Fibroblast of the conjunctiva (primary cell): ENCODE data around the gene ADAM8.

ENCODE experiments used
- DNase-seq: peaks from one replicate; pipeline ENCODE4 v3.0.0-alpha.2; 2010; ENCODE audit warnings: low read depth

ADAM8 gene

DNA sequence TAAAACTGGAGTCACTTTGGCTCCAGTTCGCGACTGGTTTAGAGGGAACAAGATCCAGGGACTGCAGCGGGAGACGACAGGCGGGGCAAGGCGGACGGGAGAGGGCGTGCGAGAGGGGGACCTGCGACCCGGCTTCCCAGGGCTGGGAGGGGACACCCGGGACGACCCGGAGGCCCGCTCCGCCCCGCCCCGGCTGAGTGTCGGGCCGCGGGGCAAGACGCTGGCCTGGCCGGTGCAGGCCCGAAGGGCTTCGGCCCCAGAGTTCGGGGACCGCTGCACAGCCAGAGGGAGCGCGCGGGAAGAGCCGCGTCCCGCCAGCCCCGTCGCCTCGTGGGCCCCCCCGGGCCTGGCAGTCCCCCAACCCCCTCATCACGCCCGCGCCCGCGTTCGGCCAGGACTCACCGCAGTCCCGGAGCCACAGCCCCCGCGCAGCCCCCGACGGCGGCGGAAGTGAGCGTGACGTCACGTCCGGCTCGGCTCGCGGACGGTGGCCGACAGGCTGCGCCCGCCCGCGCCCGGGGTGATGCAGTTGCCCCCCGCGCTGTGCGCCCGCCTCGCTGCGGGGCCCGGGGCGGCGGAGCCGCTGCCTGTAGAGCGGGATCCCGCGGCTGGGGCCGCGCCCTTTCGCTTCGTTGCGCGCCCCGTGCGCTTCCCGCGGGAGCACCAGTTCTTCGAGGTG, 31.9 kb upstream of the ADAM8 start, which contains the start of the genes TUBGCP2 and ZNF511:
TSS of gene TUBGCP2 (minus strand) at position 452 of the 679 bp plus-strand sequence. CDS start 5,931 bp downstream, outside the sequence.
TSS of gene ZNF511 (plus strand) at position 494 of the 679 bp plus-strand sequence. CDS start at position 524, 30 bp downstream.
- DNase-seq = peak; percentile 47

DNA sequence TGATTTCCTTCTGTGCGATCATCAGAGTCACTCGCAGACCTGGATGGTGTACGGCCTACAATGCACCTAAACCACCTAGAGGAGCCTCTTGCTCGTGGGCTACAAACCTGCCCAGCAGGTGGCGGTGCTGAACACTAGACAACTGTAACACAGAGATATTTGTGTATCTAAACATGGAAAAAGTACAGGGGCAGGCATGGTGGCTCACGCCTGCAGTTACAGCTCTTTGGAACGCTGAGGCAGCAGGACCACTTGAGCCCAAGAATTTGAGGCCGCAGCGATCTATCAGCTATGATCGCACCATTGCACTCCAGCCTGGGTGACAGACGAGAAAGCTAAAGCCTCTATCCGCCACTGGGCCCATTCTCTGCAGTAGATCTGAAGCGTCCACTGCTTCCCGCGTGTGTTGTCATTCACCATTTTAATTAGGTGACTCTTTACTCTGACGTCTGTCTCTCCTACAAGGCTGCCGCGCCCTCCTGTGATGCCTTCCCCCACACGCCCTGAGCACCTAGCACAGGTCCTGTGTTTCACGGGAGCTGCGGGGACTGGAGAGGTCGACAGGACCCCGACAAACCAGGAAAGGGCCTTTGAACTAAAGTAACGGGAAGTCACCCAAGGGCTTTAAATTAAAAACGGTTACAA, 31.2 kb upstream of the ADAM8 start:
- DNase-seq = peak; percentile 28

DNA sequence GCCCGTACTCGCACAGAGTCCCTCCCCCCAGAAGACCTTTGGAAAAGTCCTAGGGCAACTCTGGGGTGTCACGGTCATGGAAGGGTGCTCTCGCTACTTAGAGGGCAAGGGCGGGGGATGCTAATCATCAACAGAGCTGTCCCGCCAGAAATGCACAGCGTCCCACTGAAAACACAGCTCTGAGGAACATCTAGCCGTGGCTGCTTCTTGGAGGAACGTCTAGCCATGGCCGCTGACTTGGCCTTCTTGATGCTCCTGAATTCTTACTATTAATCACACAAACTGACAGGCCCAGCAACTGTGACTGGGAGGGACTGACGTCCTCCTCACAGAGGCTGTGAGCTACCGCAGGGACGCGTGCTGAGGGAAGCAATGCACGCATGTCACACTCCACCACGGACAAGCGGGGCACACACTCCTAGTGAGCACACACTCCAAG, 30.3 kb upstream of the ADAM8 start:
- no peak for DNase-seq

DNA sequence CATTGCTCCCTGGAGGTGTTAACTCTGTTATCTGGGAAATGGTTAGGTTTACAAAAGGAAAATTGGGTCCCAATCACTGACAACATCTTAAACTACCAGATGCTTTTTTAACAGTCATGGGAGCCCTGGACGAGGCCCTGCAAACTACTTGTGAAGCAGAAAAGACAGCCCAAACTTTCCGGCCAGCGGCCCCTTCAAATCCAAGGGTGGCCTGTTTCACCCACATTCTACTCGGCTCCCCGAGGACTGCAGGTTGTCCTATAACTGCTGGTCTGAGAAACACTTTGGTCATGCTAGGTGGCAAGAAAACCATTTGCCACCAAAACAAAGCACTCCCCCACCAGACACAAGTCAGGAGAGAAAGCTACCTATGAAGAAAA, 29.4 kb upstream of the ADAM8 start:
- no peak for DNase-seq

DNA sequence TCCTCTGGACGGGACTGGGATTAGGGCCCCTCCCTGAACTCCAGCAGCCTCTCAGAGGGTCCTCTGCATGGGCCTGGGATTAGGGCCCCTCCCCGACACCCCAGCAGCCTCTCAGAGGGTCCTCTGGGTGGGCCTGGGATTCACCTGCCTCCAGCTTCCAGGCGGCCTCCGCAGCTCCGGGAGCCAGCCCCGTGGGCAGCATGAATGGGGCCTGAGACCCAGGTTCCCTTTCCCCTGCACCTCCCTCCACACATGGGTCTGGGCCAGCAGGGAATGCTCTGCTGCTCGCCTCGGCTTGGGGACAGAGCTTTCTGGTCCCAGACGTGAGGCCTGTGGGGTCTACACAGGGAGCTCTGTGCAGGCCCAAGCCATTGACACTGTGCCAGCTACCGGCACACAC, 26.5 kb upstream of the ADAM8 start:
- no peak for DNase-seq

DNA sequence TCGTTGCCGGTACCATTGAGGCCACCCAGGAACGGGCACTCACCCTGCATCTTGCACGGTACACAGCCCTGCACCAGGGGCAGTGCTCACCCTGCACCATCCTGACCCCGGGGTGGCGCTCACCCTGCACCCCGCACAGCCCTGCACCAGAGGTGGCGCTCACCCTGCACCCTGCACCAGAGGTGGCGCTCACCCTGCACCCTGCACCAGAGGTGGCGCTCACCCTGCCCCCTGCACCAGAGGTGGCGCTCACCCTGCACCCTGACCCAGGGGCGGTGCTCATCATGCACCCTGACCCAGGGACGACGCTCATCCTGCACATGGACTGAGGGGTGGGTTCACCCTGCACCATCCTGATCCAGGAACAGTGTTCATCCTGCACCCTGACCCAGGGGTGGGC, 25.6 kb upstream of the ADAM8 start:
- DNase-seq = no peak

DNA sequence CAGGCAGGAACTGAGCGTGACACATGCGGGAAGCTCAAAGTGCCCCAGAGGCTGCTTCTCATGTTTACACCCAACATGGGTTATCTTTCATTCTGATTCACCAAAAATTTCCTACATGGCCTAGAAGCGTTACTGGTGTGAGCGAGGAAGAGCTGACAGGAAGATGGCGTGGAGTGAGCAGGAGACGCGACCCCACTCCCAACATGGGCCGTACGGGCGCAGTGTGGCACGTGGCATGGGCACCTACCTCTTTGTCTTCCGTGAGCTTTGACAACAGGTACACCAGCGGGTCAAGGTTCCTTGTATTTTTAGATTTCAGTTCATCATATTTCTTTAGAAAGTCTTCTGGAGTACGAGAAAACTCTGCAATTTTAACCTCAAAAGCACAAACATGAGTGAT, 23.1 kb upstream of the ADAM8 start:
- no peak for DNase-seq

DNA sequence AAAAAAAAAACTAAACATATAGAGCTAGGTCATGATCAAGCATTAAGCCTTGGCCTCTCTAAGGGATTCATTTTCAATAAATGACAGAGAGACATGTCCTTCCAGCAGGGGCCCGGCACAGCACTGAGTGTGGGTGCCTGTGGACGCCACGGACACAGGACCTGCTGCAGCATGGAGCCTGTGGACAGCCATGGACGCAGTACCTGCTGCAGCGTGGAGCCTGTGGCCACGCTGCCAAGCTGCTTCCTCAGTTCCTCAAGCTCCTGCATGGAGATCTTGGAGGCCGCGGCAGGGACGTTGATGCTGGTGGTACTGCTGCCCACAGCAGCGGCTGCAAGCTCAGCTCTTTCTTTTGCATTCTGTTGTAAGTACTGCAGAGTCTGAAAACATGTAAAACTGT, 22.6 kb upstream of the ADAM8 start:
- DNase-seq = no peak

DNA sequence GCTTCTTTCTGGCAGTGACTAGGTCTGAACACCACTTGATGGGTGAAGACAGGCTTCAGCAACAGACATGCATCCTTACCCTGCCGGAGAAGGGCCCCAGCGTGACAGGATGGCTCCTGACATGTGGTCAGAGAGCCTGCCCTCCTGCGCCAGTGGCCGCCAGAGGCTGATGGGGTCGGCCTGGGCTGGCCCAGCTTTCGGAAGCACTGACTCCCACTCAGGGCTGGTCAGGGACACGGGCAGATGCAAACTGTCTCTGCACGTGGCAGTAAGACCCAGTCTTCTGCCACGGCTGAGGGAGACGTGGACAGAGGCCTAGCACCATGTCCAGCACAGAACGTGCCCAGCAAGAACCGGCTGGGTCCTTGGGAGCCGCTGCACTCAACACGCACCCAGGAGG, 21.8 kb upstream of the ADAM8 start:
- no peak for DNase-seq

DNA sequence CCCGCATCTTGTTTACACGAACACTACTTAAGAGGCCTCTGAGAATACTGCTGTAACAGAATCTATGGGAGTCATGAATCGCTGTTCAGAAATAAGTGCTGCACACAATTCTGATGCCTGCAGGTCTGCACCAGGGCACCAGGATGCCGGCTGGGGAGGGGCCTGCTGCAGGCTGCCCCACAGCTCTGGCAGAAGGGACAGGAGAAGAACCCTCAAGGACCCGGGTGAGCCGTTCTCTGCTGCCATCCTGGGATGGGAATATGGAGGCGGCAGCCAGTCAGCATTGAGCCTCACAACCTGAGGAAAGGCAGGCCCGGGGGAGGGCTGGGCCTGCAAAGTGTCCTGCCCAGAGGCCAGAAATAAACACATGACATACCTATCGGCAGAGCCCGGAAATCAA, 20.8 kb upstream of the ADAM8 start:
- no peak for DNase-seq

DNA sequence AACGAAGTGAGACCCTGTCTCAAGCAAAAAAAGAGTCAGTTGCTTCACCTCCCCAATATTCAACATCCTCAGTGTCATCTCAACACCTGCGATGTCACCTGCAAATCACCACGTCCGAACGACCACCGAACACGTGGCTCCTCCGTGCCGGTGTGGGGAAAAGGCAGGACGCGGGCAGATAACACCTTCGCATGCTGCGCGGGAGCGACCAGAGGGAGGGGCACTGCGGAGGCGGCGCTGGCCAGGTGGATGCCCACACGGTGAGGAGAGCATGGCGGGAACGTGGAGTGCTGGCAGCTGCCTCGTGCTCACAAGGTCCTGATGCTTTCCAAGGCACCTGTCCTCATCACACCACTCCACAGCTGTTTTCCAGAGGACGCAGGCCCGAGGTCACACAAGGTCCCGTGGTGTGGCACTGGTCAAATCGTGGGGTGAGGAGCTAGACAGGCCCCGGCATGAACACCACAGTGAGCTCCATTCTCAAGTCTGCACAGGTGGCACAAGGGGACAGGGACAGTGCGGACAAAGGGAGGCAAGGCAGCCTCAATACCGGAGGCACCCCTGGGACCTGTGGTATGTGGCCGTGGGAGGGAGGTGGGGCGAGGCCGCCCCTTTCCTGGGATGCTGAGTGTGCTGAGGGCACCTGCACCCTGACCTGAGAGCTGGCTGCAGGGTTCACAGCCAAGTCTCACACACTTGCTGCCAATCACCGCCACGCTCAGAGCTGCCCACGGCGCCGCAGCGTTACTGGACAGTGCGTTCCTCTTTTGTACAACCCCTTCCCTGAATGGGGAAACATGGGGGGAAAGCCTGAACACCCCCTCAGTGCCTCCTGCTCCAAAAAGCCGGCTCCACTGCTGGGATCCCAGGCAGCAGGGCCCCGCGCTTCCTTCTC, 19.0 kb upstream of the ADAM8 start:
- no peak for DNase-seq

DNA sequence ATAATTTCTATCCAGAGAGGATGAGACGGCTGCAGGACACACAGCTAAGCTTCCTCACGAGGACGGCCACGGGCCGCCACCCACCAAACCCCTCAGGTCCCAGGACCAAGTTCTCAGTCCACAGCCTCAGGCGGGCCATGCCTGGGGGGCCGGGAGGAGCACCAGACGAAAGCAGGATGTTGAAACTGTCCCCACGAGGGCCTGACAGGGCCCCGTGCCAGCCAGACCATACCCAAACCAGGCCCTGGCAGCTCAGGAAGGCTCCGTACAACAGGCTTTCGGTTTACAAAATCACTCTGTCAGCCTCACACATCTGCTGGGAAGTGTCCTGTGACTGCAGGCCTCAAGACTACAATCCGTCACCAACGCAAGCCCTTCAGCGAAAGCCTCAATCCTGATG, 17.5 kb upstream of the ADAM8 start:
- DNase-seq = no peak

DNA sequence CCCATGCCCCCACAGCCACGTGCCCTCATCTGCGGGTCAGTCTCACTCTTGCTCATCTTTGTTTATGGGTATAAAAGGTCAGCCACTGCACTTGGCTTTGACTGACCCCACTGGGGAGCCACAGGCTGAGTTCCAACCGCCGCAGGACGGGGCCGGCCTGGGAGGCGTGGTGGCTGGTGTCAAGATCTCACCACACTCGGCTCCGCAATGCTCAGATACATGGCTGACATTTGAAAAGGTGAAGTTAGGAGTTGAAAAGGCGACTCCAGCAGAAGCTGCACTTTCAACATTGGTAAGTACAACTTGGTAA, 17.1 kb upstream of the ADAM8 start:
- DNase-seq = no peak

DNA sequence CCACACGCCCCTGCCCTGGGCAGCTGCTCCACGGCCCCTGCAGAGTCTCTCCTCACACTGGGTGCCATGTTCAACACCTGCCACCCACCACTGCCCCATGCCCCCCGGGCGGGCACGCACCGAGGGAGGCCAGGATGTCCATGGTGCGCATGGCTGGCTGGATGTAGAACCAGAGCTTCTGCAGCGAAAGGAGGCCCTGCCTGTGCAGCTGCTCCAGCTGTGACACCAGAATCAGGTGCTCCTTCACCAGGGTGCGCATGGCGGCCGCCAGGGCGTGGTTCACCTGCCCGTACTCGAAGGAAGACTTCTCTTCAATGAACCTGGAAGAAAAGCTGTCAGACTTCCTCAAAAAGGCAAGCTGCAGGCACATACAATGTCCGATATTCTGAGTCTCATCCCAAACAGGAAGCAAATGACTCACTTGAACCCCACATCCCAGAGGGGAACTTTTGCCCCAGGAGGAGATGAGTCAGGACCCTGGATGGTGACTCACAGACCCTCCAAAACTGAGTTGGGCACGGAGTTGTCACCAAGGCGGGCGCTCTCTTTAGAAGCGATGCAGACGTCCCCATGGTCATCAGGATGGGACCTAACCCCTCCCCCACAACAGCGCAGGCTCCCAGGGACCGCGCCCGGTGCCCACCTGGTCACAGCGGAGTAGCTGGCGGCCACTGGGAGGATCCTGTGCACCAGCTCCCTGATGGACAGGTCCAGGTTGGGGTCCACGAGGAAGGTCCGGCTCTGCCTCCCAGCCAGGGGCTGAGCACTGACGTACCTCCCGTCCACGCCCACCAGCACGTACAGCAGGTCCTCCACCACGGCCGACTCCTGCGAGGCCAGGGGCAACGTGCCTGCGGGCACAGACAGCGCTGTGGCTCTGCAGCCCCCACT, 16.5 kb upstream of the ADAM8 start:
- DNase-seq = peak; percentile 9

DNA sequence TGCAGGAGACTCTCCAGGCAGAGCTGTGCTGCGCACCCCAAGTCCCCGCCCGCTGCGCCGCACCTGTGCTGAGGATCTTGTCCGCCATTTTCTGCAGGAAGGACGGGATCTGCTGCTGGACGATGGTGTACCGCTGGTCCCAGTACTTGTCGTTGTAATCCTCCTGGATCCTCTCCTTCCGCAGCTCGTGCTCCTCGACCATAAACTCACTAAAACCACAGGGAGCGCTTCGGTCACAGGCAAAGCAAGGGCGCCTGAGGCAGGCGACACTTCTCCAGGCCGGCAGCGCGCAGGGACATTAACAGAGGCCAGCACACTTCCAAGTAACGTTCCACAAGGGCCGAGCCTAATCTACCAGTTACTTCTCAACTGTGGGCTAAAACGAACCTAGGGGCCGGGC, 13.1 kb upstream of the ADAM8 start:
- no peak for DNase-seq

DNA sequence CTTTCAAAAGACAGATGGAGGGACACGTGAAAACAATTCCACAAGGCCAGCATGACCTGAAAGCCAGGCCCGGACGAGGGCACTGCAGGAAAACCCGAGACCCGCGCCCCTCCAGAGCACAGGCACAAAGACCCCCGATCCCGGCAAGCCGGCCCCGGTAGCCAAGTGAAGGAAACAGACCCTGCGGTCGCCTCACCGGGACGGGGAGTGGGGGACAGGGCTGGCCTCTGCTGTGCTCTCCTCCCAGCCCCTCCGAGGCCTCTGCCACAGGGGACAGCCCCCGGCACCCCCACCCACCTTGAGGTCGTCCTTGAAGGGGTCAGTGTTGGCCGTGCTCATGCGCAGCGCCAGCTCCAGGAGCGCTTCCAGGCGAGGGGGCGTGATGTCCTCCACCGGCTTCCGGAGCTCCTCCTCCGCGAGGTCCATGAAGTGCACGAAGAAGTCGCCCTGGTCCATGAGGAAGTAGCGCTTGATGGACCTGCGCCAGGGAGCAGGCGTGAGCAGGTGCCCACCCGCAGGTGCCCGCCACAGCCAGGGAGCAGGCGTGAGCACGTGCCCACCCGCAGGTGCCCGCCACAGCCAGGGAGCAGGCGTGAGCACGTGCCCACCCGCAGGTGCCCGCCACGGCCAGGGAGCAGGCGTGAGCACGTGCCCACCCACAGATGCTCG, 11.3 kb upstream of the ADAM8 start:
- no peak for DNase-seq

DNA sequence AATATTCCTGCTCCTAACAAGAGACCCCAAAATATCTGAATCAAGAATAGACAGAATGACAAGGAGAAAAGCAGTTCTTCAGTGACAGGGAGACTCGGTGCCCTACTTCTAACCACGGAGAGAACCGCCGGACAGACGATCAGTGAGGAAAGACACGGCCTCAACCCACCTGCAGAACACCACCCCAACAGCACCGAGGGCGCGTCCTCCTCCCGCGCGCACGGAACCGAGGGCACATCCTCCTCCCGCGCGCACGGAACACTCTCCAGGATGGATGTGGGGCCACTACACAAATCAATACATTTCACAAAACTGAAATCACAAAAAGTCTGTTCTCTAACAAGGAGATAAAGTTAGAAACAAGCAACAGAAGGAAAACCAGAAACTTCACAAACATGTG, 9.7 kb upstream of the ADAM8 start:
- DNase-seq = no peak

DNA sequence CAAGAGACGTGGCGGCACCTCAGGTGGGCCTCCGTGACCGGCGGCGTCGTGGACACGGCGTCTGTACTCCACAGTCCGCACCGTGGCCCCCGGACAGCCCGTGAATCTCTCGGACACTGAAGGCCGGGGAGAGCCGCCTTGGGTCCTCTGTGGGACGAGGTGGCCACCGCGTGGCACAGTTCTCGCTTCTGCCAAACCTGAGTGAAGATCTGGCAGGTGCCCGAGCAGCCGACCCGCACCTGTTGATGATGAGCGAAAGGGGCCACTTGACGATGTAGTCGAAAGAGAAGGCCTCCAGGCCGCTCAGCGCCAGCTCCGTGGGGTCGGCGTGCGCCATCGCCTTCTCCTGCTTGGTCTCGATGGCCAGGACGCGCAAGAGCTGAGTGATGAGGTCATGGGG, 8.5 kb upstream of the ADAM8 start:
- DNase-seq = no peak

DNA sequence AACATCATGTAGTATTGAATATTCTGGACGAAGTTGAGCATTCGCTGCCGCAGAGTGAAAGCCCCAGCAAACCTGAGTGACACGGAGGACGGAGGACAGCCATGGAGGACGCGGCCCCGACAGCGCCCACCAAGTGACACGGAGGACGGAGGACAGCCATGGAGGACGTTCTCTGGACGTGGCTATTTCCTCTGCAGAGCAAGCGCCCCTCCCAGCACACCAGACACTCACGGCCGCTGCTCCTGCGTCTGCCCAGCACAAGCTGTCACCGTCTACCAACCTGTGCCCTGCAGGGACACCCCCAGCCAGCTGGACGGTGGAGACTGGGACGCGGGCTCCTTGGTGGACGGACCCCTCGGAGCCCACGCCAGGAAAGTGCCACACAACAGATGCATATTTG, 7.3 kb upstream of the ADAM8 start:
- DNase-seq = no peak

DNA sequence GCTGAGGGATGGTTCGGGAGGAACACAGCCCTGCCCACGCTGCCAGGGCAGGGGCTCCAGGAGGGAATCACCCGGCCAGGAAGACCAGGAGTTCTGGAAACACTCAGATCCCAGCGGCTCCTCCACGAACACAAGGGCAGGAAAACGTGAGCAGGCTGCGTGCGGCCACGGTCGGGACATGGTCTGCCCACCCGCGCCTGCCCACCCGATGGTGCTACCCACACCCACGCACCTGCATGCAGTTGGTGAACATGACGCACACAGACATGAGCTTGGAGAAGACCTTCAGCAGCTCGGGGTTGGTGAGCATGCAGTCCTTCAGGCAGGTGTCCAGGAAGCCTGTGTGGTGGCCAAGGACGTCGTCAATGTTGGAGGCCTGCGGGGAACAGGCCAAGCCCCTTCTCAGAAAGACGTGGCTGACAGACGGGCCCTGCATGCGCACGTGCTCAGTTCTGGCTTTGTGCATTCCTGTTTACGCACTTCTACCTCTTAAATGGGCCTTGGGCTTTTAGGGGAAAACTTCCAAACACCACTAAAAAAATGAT, 6.2 kb upstream of the ADAM8 start:
- DNase-seq = no peak
